Lung (tissue), 12 donors: ENCODE data around the gene HOXA4. TPM values are rescaled to one million over a fixed set of nuclear protein-coding genes. Genes with fewer than 3 reads are reported as not detected.

Source experiments
- ATAC-seq: fragments of 200-7000 bp; cut with Tn5 transposase; one replicate; pipeline ENCODE4 v1.9.1; 2020; ENCODE audit warnings: moderate number of reproducible peaks; ENCODE audit not compliant: insufficient read depth, low FRiP score
- DNase-seq, 3 donors: peaks; one replicate each; pipeline ENCODE4 v3.0.0-alpha.2; 2013 to 2017
- H3K27ac ChIP-seq, 2 donors: one replicate each; pipeline ENCODE4 v1.5.1; 2013; ENCODE audit warnings: mild to moderate bottlenecking in 2 of 2, moderate library complexity in 2 of 2, control low read depth in 1 of 2, inconsistent platforms in 1 of 2, low read depth in 1 of 2, low read length in 1 of 2
- H3K27me3 ChIP-seq, 3 donors: one replicate each; pipeline ENCODE4 v1.5.1; 2013; ENCODE audit warnings: low read length in 2 of 3; ENCODE audit not compliant: control insufficient read depth in 3 of 3, insufficient read depth in 3 of 3
- H3K36me3 ChIP-seq, 4 donors: one replicate each; pipeline ENCODE4 v1.5.1; 2013; ENCODE audit warnings: low read length in 4 of 4, mild to moderate bottlenecking in 1 of 4, moderate library complexity in 1 of 4; ENCODE audit not compliant: control insufficient read depth in 4 of 4, insufficient read depth in 4 of 4
- H3K4me1 ChIP-seq, 5 donors: one replicate each; pipeline ENCODE4 v1.5.1; 2013; ENCODE audit warnings: low read length in 5 of 5, mild to moderate bottlenecking in 2 of 5, moderate library complexity in 1 of 5; ENCODE audit not compliant: control insufficient read depth in 5 of 5, insufficient read depth in 5 of 5
- H3K4me3 ChIP-seq: one replicate; pipeline ENCODE4 v1.5.1; 2013; ENCODE audit warnings: mild to moderate bottlenecking, control low read depth, moderate library complexity
- H3K9ac ChIP-seq, 2 donors: one replicate each; pipeline ENCODE4 v1.5.1; 2013; ENCODE audit warnings: low read length in 2 of 2, control low read depth in 1 of 2; ENCODE audit not compliant: insufficient read depth in 1 of 2
- H3K9me3 ChIP-seq, 4 donors: one replicate each; pipeline ENCODE4 v1.5.1; 2013; ENCODE audit warnings: low read length in 3 of 4, mild to moderate bottlenecking in 1 of 4, moderate library complexity in 1 of 4; ENCODE audit not compliant: control insufficient read depth in 4 of 4, insufficient read depth in 3 of 4
- CTCF ChIP-seq: IDR thresholded peaks from 2 replicates; pipeline ENCODE4 v1.5.1; 2012; ENCODE audit warnings: mild to moderate bottlenecking; ENCODE audit errors: control extremely low read depth, extremely low read depth
- WGBS, 2 donors: extraction: QIAGEN DNeasy Blood & Tissue Kit; methylation state at CpG; one replicate each; pipeline ENCODE4 v1.1.7; 2013; 5-methylcytosine and 5-hydroxymethylcytosine counted together
- polyA plus RNA-seq, 2 donors: library from polyadenylated mRNA; stranded (reverse); fragments of 200-250 nt; gene quantifications; one replicate each; pipeline ENCODE4 v1.2.1, GENCODE V29; 2013
- total RNA-seq, 2 donors: library from RNA; depleted of rRNA in 1 of 2; stranded (reverse); fragments of >200 nt in 1 of 2; gene quantifications; one replicate each; pipeline ENCODE4 v1.2.1, GENCODE V29; 2014 to 2021
- donor health status: control.
- donor health status: control.
- donor health status: Bipolar disorder and iron deficiency.
- donor health status: healthy.
- donor health status: DM: yes; HTN: yes; CAD: no.

Gene HOXA4
- total and polyA plus RNA-seq, 4 donors, result 2.7 to 6.0 (median 4.1) TPM

DNA sequence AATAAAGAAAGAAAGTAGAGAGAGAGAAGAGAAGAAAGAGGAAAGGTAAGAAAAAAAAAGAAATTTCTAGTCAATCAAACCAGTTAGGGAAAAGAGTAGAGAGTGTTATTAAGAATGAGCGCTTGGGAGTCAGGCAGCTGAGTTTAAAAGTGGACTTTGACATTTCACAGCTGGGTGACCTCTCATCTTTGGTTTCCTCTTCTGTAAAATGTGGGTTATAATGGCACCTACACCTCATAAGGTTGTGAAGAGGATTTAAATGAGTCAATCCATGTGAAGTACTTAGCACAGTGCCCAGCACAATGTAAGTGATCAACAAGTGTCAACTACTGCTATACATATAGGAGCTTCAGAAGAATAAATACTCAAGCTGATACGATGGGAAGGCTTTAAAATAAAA, 46.9 kb downstream of the HOXA4 start:
- no peak overlapping the region for H3K9ac ChIP-seq
- no peak for TF ChIP-seq CTCF
- no peak for DNase-seq
- no peak for ATAC-seq
- WGBS, 2 donors, result 86 to 97% methylated on average over 2 of the region's 2 CpGs
- no peak overlapping the region for H3K27ac ChIP-seq
- H3K27me3 ChIP-seq, result peaks cover 0 to 27% (median 0%) of the 10 kb centered on the region in 3 donors
- no peak overlapping the region for H3K4me3 ChIP-seq
- peaks cover 0 to 6% (median 0%) of the 10 kb centered on the region in 4 donors for H3K9me3 ChIP-seq
- peaks cover 0 to 6% (median 0%) of the 10 kb centered on the region in 5 donors for H3K4me1 ChIP-seq
- no peaks in the 10 kb centered on the region for H3K36me3 ChIP-seq

DNA sequence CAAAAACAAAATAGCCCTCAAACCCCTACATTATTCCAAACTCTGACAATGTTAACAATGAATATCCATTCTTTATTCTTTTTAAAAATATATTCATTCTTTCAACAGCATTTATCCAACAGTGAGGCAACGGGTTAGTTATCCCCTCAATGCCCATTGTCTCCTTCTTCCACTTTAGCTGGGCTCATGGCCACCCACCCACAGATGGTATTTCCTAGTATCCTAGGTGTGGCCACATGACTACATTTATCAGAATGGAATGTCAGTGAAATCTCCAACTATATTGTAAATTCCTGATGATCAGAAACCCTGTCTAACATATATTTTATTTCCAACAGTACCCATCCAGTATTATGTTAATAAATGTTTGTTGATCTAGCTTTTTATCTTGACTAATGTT, 48.4 kb downstream of the HOXA4 start:
- no peak for TF ChIP-seq CTCF
- ATAC-seq (no peak), DNase-seq (no peak)
- H3K4me3 ChIP-seq, result no peak overlapping the region
- WGBS, 2 donors, result 79 to 88% methylated on average over 1 of the region's 1 CpG
- H3K27me3 ChIP-seq, result peaks cover 0 to 27% (median 0%) of the 10 kb centered on the region in 3 donors
- no peaks in the 10 kb centered on the region for H3K9me3 ChIP-seq
- H3K4me1 ChIP-seq, result peaks cover 0 to 2% (median 0%) of the 10 kb centered on the region in 5 donors
- H3K27ac ChIP-seq, result no peak overlapping the region
- H3K36me3 ChIP-seq, result no peaks in the 10 kb centered on the region
- H3K9ac ChIP-seq, result no peak overlapping the region

- WGBS, 2 donors, result 77 to 89% methylated on average over 4 of the region's 4 CpGs
Observed at GRCh38 chr7:27080844-27081436, 49.6 kb downstream of the HOXA4 start.

More at GRCh38 chr7:27080844-27081436, 49.6 kb downstream of the HOXA4 start:
- peaks cover 0 to 2% (median 0%) of the 10 kb centered on the region in 5 donors for H3K4me1 ChIP-seq
- H3K4me3 ChIP-seq, result no peak overlapping the region
- TF ChIP-seq CTCF, result no peak
- no peaks in the 10 kb centered on the region for H3K36me3 ChIP-seq
- ATAC-seq (no peak), DNase-seq (no peak)
- no peak overlapping the region for H3K9ac ChIP-seq
- no peaks in the 10 kb centered on the region for H3K9me3 ChIP-seq
- H3K27ac ChIP-seq, result no peak overlapping the region
- peaks cover 0 to 27% (median 0%) of the 10 kb centered on the region in 3 donors for H3K27me3 ChIP-seq
